Activated T-cell treated with anti-CD3 and anti-CD28 coated beads, Interleukin-2, amount 50 U/mL, for 24 hours (primary cell): ENCODE data around the gene GSK3A.

Source experiments
- DNase-seq: peaks from one replicate; pipeline ENCODE4 v3.0.0-alpha.2; 2020
- H3K27ac Mint-ChIP-seq: 2 replicates; pipeline ENCODE4 v1.8.0; 2020; ENCODE audit warnings: mild to moderate bottlenecking, mixed read lengths
- H3K27me3 Mint-ChIP-seq: 2 replicates; pipeline ENCODE4 v1.8.0; 2020; ENCODE audit warnings: mixed read lengths
- H3K36me3 Mint-ChIP-seq: 2 replicates; pipeline ENCODE4 v1.8.0; 2020; ENCODE audit warnings: low read depth, mixed read lengths
- H3K4me1 Mint-ChIP-seq: 2 replicates; pipeline ENCODE4 v1.8.0; 2020; ENCODE audit warnings: low read depth, mixed read lengths
- H3K4me3 Mint-ChIP-seq: 2 replicates; pipeline ENCODE4 v1.8.0; 2020; ENCODE audit warnings: mild to moderate bottlenecking, moderate library complexity, mixed read lengths
- H3K9me3 Mint-ChIP-seq: 2 replicates; pipeline ENCODE4 v1.8.0; 2020; ENCODE audit warnings: mixed read lengths

GSK3A gene

GRCh38 chr19:42250183-42250665 lies 7.8 kb upstream of the GSK3A start:
- peak overlapping the region; percentile 87 for H3K27ac Mint-ChIP-seq
- DNase-seq, result no peak
- peaks cover 53% of the 10 kb centered on the region for H3K36me3 Mint-ChIP-seq
- H3K4me3 Mint-ChIP-seq, result peak overlapping the region; percentile 61
- H3K27me3 Mint-ChIP-seq, result no peaks in the 10 kb centered on the region
- H3K9me3 Mint-ChIP-seq, result no peaks in the 10 kb centered on the region
- H3K4me1 Mint-ChIP-seq, result peaks cover 43% of the 10 kb centered on the region

- H3K4me3 Mint-ChIP-seq, result no peak overlapping the region
Observed at GRCh38 chr19:42249769-42250168, 7.4 kb upstream of the GSK3A start.

GRCh38 chr19:42249149-42249750 lies 6.8 kb upstream of the GSK3A start:
- Mint-ChIP-seq H3K27ac (peak overlapping the region; percentile 74), H3K9me3 (no peaks in the 10 kb centered on the region), H3K4me3 (no peak overlapping the region), H3K4me1 (peaks cover 51% of the 10 kb centered on the region), H3K36me3 (peaks cover 56% of the 10 kb centered on the region), H3K27me3 (no peaks in the 10 kb centered on the region)
- DNase-seq, result no peak

More at GRCh38 chr19:42249769-42250168, 7.4 kb upstream of the GSK3A start:
- Mint-ChIP-seq H3K36me3 (peaks cover 53% of the 10 kb centered on the region), H3K27me3 (no peaks in the 10 kb centered on the region), H3K27ac (peak overlapping the region; percentile 87), H3K4me1 (peaks cover 47% of the 10 kb centered on the region), H3K9me3 (no peaks in the 10 kb centered on the region)
- DNase-seq, result no peak

GRCh38 chr19:42248270-42249148 lies 6.1 kb upstream of the GSK3A start:
- peaks cover 52% of the 10 kb centered on the region for H3K4me1 Mint-ChIP-seq
- peaks cover 59% of the 10 kb centered on the region for H3K36me3 Mint-ChIP-seq
- H3K4me3 Mint-ChIP-seq, result no peak overlapping the region
- H3K27me3 Mint-ChIP-seq, result no peaks in the 10 kb centered on the region
- DNase-seq, result no peak
- H3K27ac Mint-ChIP-seq, result peak overlapping the region; percentile 37
- no peaks in the 10 kb centered on the region for H3K9me3 Mint-ChIP-seq

- Mint-ChIP-seq H3K4me1 (peaks cover 54% of the 10 kb centered on the region), H3K36me3 (peaks cover 57% of the 10 kb centered on the region), H3K27ac (no peak overlapping the region), H3K4me3 (no peak overlapping the region), H3K27me3 (no peaks in the 10 kb centered on the region), H3K9me3 (no peaks in the 10 kb centered on the region)
- DNase-seq, result no peak
Observed at GRCh38 chr19:42247640-42248199, 5.3 kb upstream of the GSK3A start.

- no peak for DNase-seq
- Mint-ChIP-seq H3K9me3 (no peaks in the 10 kb centered on the region), H3K36me3 (peaks cover 52% of the 10 kb centered on the region), H3K4me1 (peaks cover 49% of the 10 kb centered on the region), H3K27me3 (no peaks in the 10 kb centered on the region), H3K4me3 (no peak overlapping the region), H3K27ac (peak overlapping the region; percentile 83)
Observed at GRCh38 chr19:42246922-42247639, 4.7 kb upstream of the GSK3A start.

- Mint-ChIP-seq H3K27ac (peak overlapping the region; percentile 97), H3K4me3 (no peak overlapping the region), H3K36me3 (peaks cover 52% of the 10 kb centered on the region), H3K4me1 (peaks cover 46% of the 10 kb centered on the region), H3K27me3 (no peaks in the 10 kb centered on the region), H3K9me3 (no peaks in the 10 kb centered on the region)
- DNase-seq, result no peak
Observed at GRCh38 chr19:42246143-42246921, 3.9 kb upstream of the GSK3A start.

- H3K27me3 Mint-ChIP-seq, result no peaks in the 10 kb centered on the region
- peaks cover 51% of the 10 kb centered on the region for H3K36me3 Mint-ChIP-seq
- peaks cover 49% of the 10 kb centered on the region for H3K4me1 Mint-ChIP-seq
- no peak for DNase-seq
- no peaks in the 10 kb centered on the region for H3K9me3 Mint-ChIP-seq
- H3K4me3 Mint-ChIP-seq, result peak overlapping the region; percentile 98
- peak overlapping the region; percentile 97 for H3K27ac Mint-ChIP-seq
Observed at GRCh38 chr19:42245231-42245630, 2.8 kb upstream of the GSK3A start.

- Mint-ChIP-seq H3K4me1 (peaks cover 50% of the 10 kb centered on the region), H3K4me3 (peak overlapping the region; percentile 98), H3K9me3 (no peaks in the 10 kb centered on the region), H3K27ac (peak overlapping the region; percentile 97), H3K36me3 (peaks cover 51% of the 10 kb centered on the region), H3K27me3 (no peaks in the 10 kb centered on the region)
- DNase-seq, result peak; percentile 93
Observed at GRCh38 chr19:42244347-42245220, 2.2 kb upstream of the GSK3A start.

- H3K4me1 Mint-ChIP-seq, result peaks cover 56% of the 10 kb centered on the region
Observed at GRCh38 chr19:42242069-42242511, 312 bp downstream of the GSK3A start.

GRCh38 chr19:42241279-42241678 lies 1.1 kb downstream of the GSK3A start:
- Mint-ChIP-seq H3K36me3 (peaks cover 51% of the 10 kb centered on the region), H3K9me3 (no peaks in the 10 kb centered on the region), H3K27ac (peak overlapping the region; percentile 97), H3K4me3 (peak overlapping the region; percentile 98), H3K4me1 (peaks cover 51% of the 10 kb centered on the region), H3K27me3 (no peaks in the 10 kb centered on the region)
- DNase-seq, result no peak

More at GRCh38 chr19:42242069-42242511, 312 bp downstream of the GSK3A start:
- Mint-ChIP-seq H3K27ac (peak overlapping the region; percentile 97), H3K9me3 (no peaks in the 10 kb centered on the region), H3K36me3 (peaks cover 51% of the 10 kb centered on the region), H3K27me3 (no peaks in the 10 kb centered on the region), H3K4me3 (peak overlapping the region; percentile 98)
- DNase-seq, result no peak

GRCh38 chr19:42239544-42240220 lies 2.7 kb downstream of the GSK3A start:
- Mint-ChIP-seq H3K36me3 (peaks cover 66% of the 10 kb centered on the region), H3K27me3 (no peaks in the 10 kb centered on the region), H3K9me3 (no peaks in the 10 kb centered on the region), H3K4me3 (no peak overlapping the region), H3K27ac (peak overlapping the region; percentile 97), H3K4me1 (peaks cover 44% of the 10 kb centered on the region)
- no peak for DNase-seq
